Smooth muscle cell (in vitro differentiated cells): ENCODE data around the gene ERC1. TPM values are rescaled to one million over a fixed set of nuclear protein-coding genes. Genes with fewer than 3 reads are reported as not detected.

Source experiments
- DNase-seq: peaks from one replicate; lab custom pipeline; 2025; ENCODE audit not compliant: unreplicated experiment; lab: John Stamatoyannopoulos, UW
- H2AFZ ChIP-seq: fragments of 200-600 bp; sonication (generic); 2 replicates; pipeline ENCODE4 v1.6.0; 2016; ENCODE audit warnings: antibody characterized with exemption, low read depth, mild to moderate bottlenecking
- H3F3A ChIP-seq: fragments of 200-600 bp; sonication (generic); 2 replicates; pipeline ENCODE4 v1.6.0; 2017; ENCODE audit warnings: antibody characterized with exemption, low read depth
- H3K27ac ChIP-seq: fragments of 200-600 bp; sonication (generic); 2 replicates; pipeline ENCODE4 v1.5.1; 2016; ENCODE audit warnings: low read depth, mild to moderate bottlenecking
- H3K27me3 ChIP-seq: fragments of 200-600 bp; sonication (generic); 2 replicates; pipeline ENCODE4 v1.6.1; 2016; ENCODE audit warnings: low read depth, mild to moderate bottlenecking
- H3K36me3 ChIP-seq: fragments of 200-600 bp; sonication (generic); 2 replicates; pipeline ENCODE4 v1.5.1; 2016; ENCODE audit warnings: low read depth
- H3K4me1 ChIP-seq: fragments of 200-600 bp; sonication (generic); 2 replicates; pipeline ENCODE4 v1.5.1; 2016; ENCODE audit warnings: low read depth
- H3K4me2 ChIP-seq: fragments of 200-600 bp; sonication (generic); 2 replicates; pipeline ENCODE4 v1.6.0; 2016; ENCODE audit warnings: mild to moderate bottlenecking
- H3K4me3 ChIP-seq: fragments of 200-600 bp; sonication (generic); 2 replicates; pipeline ENCODE4 v1.5.1; 2016; ENCODE audit warnings: mild to moderate bottlenecking
- H3K79me2 ChIP-seq: fragments of 200-600 bp; sonication (generic); 2 replicates; pipeline ENCODE4 v1.6.0; 2016; ENCODE audit warnings: low read depth, mild to moderate bottlenecking
- H3K9ac ChIP-seq: fragments of 200-600 bp; sonication (generic); 2 replicates; pipeline ENCODE4 v1.6.0; 2016; ENCODE audit warnings: low read depth
- H3K9me3 ChIP-seq: fragments of 200-600 bp; sonication (generic); replicated peaks from 2 replicates; pipeline ENCODE4 v1.5.1; 2016; ENCODE audit warnings: low read depth
- H4K20me1 ChIP-seq: fragments of 200-600 bp; sonication (generic); 2 replicates; pipeline ENCODE4 v1.6.0; 2016; ENCODE audit warnings: low read depth
- WGBS: methylation state at CpG from one replicate; pipeline ENCODE4 v1.1.7; 2016; ENCODE audit warnings: low lambda C conversion rate; 5-methylcytosine and 5-hydroxymethylcytosine counted together
- polyA plus RNA-seq: library from polyadenylated mRNA; unstranded; fragments of >200 nt; fragmentation: Nextera tagmentation; extraction: Ambion mirVana; gene quantifications from 2 replicates; pipeline ENCODE4 v1.2.1, GENCODE V29; 2016
- total RNA-seq: library from RNA; depleted of rRNA; stranded (reverse); fragments of >200 nt; gene quantifications from 2 replicates; pipeline ENCODE4 v1.2.3, GENCODE V29; 2014
- TF ChIP-seq, protein P1 (sequence below): fragments of 200-600 bp; sonication (generic); IDR thresholded peaks from 2 replicates; pipeline ENCODE4 v1.5.1; 2017; ENCODE audit warnings: borderline replicate concordance, mild to moderate bottlenecking, antibody characterized with exemption; ENCODE audit not compliant: insufficient read depth, poor library complexity, severe bottlenecking

Gene ERC1
- total and polyA plus RNA-seq, 2 experiments from 2014 or later = 13.8 to 17.6 TPM

DNA sequence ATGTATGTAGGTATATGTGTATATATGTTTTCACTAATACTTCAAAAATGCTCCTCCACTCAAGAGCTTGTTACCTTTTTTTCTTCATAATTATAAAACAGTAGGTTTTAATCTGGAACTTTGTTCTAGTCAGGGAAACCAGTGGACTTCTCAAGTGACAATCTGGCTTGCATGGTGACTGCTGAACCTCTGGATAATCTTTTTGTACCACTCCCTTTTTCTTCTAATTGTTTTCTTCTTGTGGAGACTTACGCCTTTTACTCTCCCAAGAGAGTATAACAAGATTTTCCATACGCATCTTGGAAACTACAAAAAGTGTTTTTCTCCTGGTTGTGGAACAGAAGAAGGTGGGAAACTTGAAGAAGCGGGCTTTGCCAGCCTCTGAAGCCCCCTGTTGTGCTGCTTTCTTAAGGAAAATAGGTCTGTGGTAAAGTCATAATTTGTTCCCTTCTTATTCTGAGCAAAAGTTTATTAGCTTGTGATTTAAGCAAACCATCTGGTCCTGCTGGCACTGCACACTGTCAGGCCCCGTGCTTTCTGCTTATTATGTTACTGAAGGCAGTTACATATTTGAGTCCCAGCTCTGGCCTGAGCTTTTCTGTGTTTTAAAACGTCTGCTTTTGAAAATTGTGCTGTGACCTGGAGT, 291.8 kb downstream of the ERC1 start:
- H3K9ac ChIP-seq = no peak overlapping the region
- H3K4me1 ChIP-seq = peaks cover 18% of the 10 kb centered on the region
- H2AFZ ChIP-seq = no peak overlapping the region
- peak overlapping the region; percentile 17 for H3K27ac ChIP-seq
- H3K36me3 ChIP-seq = no peaks in the 10 kb centered on the region
- WGBS = 65% methylated on average over 5 of the region's 5 CpGs
- H3K79me2 ChIP-seq = no peaks in the 10 kb centered on the region
- no peaks in the 10 kb centered on the region for H3K9me3 ChIP-seq
- DNase-seq = no peak
- no peak overlapping the region for H3K4me3 ChIP-seq
- no peaks in the 10 kb centered on the region for H4K20me1 ChIP-seq
- H3F3A ChIP-seq = peaks cover 4% of the 10 kb centered on the region
- TF ChIP-seq, protein P1, sequence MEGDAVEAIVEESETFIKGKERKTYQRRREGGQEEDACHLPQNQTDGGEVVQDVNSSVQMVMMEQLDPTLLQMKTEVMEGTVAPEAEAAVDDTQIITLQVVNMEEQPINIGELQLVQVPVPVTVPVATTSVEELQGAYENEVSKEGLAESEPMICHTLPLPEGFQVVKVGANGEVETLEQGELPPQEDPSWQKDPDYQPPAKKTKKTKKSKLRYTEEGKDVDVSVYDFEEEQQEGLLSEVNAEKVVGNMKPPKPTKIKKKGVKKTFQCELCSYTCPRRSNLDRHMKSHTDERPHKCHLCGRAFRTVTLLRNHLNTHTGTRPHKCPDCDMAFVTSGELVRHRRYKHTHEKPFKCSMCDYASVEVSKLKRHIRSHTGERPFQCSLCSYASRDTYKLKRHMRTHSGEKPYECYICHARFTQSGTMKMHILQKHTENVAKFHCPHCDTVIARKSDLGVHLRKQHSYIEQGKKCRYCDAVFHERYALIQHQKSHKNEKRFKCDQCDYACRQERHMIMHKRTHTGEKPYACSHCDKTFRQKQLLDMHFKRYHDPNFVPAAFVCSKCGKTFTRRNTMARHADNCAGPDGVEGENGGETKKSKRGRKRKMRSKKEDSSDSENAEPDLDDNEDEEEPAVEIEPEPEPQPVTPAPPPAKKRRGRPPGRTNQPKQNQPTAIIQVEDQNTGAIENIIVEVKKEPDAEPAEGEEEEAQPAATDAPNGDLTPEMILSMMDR = no peak
- no peaks in the 10 kb centered on the region for H3K27me3 ChIP-seq
- H3K4me2 ChIP-seq = no peak overlapping the region

- Histone ChIP-seq H3K4me2 (no peak overlapping the region), H3K4me1 (peaks cover 19% of the 10 kb centered on the region), H4K20me1 (no peaks in the 10 kb centered on the region), H3K27ac (peak overlapping the region; percentile 3), H2AFZ (no peak overlapping the region), H3K79me2 (no peaks in the 10 kb centered on the region), H3K4me3 (no peak overlapping the region), H3K9me3 (no peaks in the 10 kb centered on the region), H3K27me3 (no peaks in the 10 kb centered on the region), H3K36me3 (no peaks in the 10 kb centered on the region), H3K9ac (no peak overlapping the region), H3F3A (peaks cover 4% of the 10 kb centered on the region)
- 78% methylated on average over 2 of the region's 2 CpGs for WGBS
- DNase-seq = no peak
- TF ChIP-seq, protein P1 = no peak
These were observed 292.3 kb downstream of the ERC1 start for GRCh38 chr12:1283316-1283715.

GRCh38 chr12:1284611-1285010, 293.6 kb downstream of the ERC1 start:
- peaks cover 19% of the 10 kb centered on the region for H3K4me1 ChIP-seq
- WGBS = 91% methylated on average over 4 of the region's 4 CpGs
- no peaks in the 10 kb centered on the region for H3K27me3 ChIP-seq
- H3K9me3 ChIP-seq = no peaks in the 10 kb centered on the region
- no peak for DNase-seq
- no peak overlapping the region for H3K9ac ChIP-seq
- peaks cover 4% of the 10 kb centered on the region for H3F3A ChIP-seq
- H2AFZ ChIP-seq = no peak overlapping the region
- no peaks in the 10 kb centered on the region for H4K20me1 ChIP-seq
- no peaks in the 10 kb centered on the region for H3K36me3 ChIP-seq
- no peak overlapping the region for H3K4me2 ChIP-seq
- H3K4me3 ChIP-seq = no peak overlapping the region
- no peaks in the 10 kb centered on the region for H3K79me2 ChIP-seq
- no peak overlapping the region for H3K27ac ChIP-seq
- TF ChIP-seq, protein P1 = no peak

GRCh38 chr12:1287446-1287975, 296.5 kb downstream of the ERC1 start:
- 89% methylated on average over 3 of the region's 3 CpGs for WGBS
- H3K4me1 ChIP-seq = peaks cover 14% of the 10 kb centered on the region
- TF ChIP-seq, protein P1 = no peak

More at GRCh38 chr12:1287446-1287975, 296.5 kb downstream of the ERC1 start:
- no peaks in the 10 kb centered on the region for H3K36me3 ChIP-seq
- H3F3A ChIP-seq = no peaks in the 10 kb centered on the region
- H3K27ac ChIP-seq = no peak overlapping the region
- H2AFZ ChIP-seq = no peak overlapping the region
- H3K27me3 ChIP-seq = no peaks in the 10 kb centered on the region
- no peaks in the 10 kb centered on the region for H3K9me3 ChIP-seq
- no peak for DNase-seq
- H3K79me2 ChIP-seq = no peaks in the 10 kb centered on the region
- no peak overlapping the region for H3K9ac ChIP-seq
- no peaks in the 10 kb centered on the region for H4K20me1 ChIP-seq
- H3K4me3 ChIP-seq = no peak overlapping the region
- H3K4me2 ChIP-seq = no peak overlapping the region
